Measurements from ENCODE around the gene NHP2. TPM values are rescaled to one million over a fixed set of nuclear protein-coding genes. Genes with fewer than 3 reads are reported as not detected.

NHP2 gene
- total RNA-seq: 77.8 and 98.2 TPM in 2 replicates

GRCh38 chr5:178153530-178154340, at the start of gene NHP2:
Gene NHP2, minus strand, starts transcription at chr5:178153885. Its CDS starts 68 bp downstream, at chr5:178153817.

GRCh38 chr5:178187014-178187413, 33.3 kb upstream of the NHP2 start, which contains the start of gene GMCL2:
Gene GMCL2, minus strand, starts transcription at chr5:178187371. Its CDS starts 72 bp downstream, at chr5:178187299.

DNA sequence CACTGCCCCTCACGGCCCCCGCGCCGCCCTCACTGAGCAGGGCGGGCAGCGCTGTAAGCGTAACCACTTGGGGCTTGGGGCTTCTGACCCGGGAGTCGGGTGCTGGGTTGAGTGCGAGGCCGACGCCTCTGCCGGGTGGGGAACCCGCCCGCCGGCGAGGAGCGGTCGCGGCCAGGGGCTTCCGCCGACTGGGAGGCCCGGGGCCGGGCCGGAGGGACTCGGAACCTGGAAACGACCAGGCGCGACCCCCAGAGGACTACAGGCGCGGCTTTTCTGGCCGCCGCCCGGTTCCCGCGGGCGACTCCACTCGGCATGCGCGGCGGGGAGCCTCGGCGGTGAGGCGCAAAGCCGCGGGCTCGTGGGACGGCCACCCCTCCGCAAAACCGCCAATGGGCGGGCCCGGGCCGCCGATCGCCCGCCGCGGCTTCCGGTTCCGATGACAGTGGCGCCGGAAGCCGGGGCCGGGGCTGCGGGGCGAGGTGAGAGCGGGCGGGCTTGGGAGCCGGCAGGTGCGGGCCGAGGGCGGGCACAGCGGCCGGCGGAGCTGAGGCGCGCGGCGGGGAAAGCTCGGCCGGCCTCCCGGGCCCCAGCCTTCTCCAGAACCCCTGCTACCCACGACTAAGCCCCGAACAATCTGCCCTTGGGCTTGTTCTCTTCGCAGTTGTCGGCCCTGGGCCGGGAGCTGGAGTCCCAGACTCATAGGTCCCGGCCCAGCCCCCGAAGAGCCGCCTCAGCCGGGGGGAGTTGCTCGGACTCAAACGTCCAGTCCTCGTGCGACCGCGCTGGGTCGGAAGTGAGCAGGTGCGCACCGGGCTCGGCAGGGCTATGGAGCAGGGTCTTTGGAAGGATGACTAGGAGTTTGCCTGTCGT, 22.9 kb downstream of the NHP2 start, which contains the start of gene RMND5B:
Gene RMND5B (plus strand): TSS at position 439 of the 870 bp plus-strand sequence. CDS start 7,106 bp downstream, outside the sequence.

DNA sequence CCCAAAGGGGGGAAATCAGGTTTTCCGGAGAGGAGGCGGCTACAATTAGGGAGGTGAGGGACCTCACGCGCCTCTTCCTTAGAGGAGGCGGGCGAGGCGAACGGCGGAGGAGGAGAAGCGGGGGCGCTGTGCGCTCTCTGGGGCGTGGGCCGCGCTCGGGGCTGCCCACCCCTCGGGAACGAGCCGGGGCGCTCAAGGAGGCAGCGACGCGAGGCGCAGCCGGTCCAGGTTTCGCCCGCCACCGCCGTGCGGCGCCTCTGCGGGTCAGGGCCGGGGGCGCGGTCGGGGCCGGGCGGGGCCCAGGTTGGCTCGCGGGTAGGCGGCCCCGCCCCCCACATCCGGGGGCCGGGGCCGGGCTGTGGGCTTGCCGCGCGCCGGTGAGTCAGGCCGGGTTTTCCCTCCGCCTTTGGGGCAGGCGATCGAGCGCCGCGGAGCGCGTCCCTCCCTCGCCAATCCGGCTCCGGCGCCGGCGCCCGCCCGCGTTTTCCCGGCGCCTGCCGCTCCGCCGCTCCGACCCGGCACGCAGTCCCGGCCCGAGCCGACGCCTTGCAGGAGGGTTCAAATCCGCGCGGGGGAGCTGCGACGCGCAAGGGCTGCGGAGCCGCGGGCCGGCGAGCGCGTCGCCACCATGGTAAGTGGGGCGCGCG, 40.4 kb downstream of the NHP2 start, which contains the start of gene N4BP3:
Gene N4BP3 (plus strand): TSS at position 392 of the 647 bp plus-strand sequence. CDS start 6,052 bp downstream, outside the sequence.

Other genes starting within 250 kb of the NHP2 start
- not detected in 2 replicates for gene PROP1, start 157.6 kb downstream of the NHP2 start, total RNA-seq
- gene N4BP3, start 40.4 kb downstream of the NHP2 start, total RNA-seq: 11.7 and 22.0 TPM in 2 replicates
- 27.1 and 28.0 TPM in 2 replicates for gene RMND5B, start 22.9 kb downstream of the NHP2 start, total RNA-seq
- gene GMCL2, start 33.5 kb upstream of the NHP2 start, total RNA-seq: not detected in 2 replicates
- 46.8 and 47.7 TPM in 2 replicates for gene HNRNPAB, start 50.6 kb upstream of the NHP2 start, total RNA-seq
- 38.8 and 44.0 TPM in 2 replicates for gene PHYKPL, start 78.9 kb upstream of the NHP2 start, total RNA-seq